SKM-1 (cell line): Measurements from ENCODE around the gene MAPK4.

Experiments used
- DNase-seq: peaks from one replicate; lab custom pipeline; 2025; ENCODE audit not compliant: unreplicated experiment; lab: John Stamatoyannopoulos, UW

Gene MAPK4

GRCh38 chr18:50717563-50717962 is 157.7 kb downstream of the MAPK4 start:
- no peak for DNase-seq

- DNase-seq: no peak
Observed at GRCh38 chr18:50719471-50720324, 159.8 kb downstream of the MAPK4 start.

GRCh38 chr18:50720325-50720674 is 160.4 kb downstream of the MAPK4 start:
- DNase-seq: no peak

GRCh38 chr18:50721006-50721405 is 161.1 kb downstream of the MAPK4 start:
- no peak for DNase-seq

DNA sequence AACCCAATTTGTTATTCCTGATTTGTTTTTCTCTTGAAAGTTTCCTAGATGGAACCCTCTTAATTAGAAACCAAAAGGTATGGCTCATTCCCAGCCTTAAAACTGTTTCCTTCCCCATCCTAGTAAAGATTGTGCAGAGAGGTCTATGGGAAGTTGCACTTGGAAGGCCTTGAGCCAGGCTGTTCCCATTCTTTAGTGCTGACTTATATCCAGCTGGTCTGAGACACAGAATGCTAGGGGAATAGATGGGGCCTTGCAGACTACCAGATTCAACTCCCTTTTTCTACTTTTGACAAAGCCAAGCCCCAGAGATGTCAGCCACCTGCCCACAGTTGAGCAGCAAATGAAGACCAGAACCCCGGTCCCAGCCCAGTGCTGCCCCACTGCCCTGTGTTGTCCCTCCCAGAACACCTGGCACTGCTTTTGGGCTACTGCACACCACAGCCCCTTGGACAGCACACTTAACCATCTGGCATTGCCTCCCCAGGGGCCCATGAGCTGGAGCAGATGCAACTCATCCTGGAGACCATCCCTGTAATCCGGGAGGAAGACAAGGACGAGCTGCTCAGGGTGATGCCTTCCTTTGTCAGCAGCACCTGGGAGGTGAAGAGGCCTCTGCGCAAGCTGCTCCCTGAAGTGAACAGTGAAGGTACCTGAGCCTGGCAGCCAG is 161.7 kb downstream of the MAPK4 start:
- no peak for DNase-seq

DNA sequence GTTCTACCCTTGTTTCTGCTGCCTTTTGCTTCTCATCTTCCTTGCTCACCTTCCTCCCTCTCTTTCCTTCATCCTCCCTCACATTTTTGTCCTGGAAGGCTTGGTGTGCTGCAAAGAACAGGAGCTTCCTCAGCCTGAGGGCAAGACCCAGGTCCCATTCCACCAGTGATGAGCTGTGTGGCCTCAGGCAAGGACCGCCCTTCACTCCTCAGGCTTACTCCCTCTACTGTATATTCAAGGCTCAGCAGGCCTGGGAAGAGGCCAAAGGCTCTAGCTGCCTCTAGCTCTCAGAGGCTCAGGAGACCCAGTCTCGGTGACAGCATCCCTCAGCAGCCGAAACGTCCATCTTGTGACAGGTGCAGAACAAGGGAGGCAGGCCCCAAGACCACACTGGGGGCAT is 162.4 kb downstream of the MAPK4 start:
- DNase-seq: no peak

- DNase-seq: no peak
Observed at GRCh38 chr18:50724751-50725151, 164.9 kb downstream of the MAPK4 start.

GRCh38 chr18:50726960-50727589 is 167.2 kb downstream of the MAPK4 start:
- no peak for DNase-seq

DNA sequence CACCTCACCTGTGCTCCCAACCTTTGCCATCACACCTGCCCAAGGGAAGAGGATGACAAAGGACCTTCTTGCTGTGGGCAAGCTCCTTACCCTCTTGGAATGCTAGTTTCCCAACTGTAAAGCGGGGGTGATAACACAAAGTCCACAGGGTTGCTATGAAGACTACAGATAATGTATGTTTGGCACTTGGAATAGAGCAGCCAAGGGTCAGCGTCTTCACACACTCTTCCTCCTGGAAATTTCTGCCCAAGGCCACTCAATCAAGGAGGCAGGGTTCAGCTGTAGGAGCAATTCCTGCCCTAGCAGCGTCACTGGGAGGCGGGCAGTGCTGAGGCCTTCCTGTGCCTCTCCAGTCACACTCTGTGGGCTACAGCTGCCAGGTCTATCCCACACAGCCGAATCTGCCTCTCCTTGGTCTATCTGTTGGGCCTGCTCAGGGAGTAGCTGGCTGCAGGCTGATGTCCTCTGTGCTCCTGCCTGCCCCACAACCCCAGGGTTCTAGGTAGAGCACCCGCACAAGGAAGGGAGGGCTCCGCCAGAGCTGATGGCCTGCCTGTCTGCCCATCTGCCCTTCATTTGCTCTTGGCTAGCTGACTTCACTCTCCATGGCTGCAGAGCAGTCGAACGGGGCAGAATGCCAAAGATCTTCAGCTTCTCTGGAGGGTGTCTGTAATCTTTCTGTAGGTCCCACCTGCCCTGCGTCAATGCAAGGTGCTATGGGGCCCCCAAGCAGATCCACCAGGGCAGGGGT is 168.0 kb downstream of the MAPK4 start:
- DNase-seq: no peak

DNA sequence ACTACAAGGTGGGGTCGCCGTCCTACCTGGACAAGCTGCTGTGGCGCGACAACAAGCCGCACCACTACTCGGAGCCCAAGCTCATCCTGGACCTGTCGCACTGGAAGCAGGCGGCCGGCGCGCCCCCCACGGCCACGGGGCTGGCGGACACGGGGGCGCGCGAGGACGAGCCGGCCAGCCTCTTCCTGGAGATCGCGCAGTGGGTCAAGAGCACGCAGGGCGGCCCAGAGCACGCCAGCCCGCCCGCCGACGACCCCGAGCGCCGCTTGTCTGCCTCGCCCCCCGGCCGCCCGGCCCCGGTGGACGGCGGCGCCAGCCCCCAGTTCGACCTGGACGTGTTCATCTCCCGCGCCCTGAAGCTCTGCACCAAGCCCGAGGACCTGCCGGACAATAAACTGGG is 169.5 kb downstream of the MAPK4 start:
- no peak for DNase-seq

- DNase-seq: no peak
Observed at GRCh38 chr18:50729986-50730385, 170.1 kb downstream of the MAPK4 start.

DNA sequence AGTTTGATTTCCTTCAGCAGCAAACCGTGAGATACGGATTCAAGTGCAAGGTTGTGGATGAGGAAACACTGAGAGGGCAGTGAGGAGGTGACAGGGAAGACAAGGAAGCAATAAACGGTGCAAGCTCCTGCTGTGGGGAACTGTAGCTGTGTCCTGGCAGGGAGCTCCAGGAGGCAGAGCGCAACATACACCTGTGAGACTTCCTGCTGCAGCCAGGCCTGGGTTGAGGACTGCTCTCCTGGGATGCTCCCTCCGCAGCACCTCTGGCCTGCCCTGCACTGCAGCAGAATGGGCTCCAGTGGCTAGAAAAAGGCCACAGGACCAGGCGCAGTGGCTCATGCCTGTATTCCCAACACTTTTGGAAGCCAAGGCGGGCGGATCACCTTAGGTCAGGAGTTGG is 174.5 kb downstream of the MAPK4 start:
- no peak for DNase-seq

DNA sequence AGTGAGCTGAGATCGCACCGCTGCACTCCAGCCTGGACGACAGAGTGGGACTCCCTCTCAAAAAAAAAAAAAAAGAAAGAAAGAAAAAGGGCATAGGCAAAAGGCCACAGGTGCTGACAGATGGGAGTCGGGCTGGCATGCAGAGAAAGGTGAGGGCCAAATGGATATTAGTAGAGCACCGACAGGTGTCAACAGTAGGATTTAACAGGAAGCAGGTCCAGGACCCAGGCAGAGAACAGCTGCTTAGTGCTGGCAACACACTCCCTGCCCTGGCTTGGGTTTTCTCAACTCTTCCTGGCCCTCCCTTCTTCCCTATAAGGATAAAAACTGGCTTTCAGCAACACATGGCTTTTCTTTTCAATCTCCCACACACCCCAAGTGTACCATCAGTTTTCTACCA is 175.0 kb downstream of the MAPK4 start:
- DNase-seq: no peak

DNA sequence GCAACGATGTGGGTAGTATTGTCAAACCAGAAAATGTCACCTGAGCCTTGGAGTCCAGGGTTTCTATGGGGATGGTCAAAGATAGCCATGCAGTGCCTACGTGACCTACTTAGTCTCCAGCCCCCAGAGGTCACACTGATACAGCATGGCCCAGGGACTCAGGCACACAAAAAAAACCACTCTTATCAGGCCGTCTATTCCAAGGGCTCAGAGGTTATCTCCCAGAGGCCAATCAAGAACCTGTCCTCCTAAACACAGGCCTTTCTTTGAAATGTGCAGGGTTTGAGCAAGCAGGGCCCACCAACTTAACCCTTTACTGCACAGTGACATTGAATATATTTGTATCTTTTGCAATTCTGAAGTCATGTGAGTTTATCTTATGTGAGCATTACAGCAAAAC is 177.2 kb downstream of the MAPK4 start:
- no peak for DNase-seq

DNA sequence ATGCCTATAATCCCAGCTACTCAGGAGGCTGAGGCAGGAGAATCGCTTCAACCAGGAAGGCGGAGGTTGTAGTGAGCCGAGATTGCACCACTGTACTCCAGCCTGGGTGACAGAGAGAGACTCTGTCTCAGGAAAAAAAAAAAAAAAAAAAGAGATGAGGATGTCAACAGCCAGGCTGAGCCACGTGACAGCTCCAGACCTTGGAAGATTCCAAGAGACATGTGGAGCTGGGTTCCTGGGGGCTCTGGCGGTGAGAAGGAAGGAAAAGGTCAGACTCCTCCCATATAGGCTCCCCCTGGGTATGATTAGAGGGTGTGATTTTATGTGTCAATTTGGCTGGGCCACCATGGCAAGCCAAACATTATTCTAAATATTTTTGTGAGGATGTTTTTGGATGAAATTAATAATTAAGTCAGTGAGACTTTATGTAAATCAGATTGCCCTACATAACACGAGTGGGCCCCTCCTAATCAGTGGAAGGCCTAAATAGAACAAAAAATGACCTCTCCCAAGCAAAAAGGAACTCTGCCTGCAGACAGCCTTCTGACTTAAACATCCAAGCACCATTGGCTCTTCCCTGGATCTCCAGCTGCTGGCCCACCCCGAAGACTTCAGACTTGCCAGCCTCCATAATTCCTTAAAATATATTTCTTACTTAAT is 178.3 kb downstream of the MAPK4 start:
- no peak for DNase-seq

DNA sequence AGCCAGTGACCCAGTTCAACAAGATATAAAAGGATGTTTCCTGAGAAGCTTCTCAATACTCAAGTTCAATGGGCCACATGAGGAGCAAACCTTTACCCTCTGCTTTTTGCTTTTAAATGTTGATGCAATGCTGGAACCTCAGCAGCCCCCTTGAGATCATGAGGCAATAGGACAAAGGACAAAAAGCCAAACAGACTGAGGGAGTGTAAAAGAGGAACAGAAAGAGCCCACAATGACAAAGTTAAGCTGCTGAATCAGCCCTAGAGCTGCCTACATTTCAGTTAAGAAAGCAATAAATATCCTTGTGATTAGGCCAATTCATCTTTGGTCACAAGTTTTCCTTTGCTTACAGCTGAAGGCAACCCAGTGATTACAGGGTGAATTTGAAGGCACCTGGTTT is 183.1 kb downstream of the MAPK4 start:
- no peak for DNase-seq

GRCh38 chr18:50744253-50744652 is 184.4 kb downstream of the MAPK4 start:
- no peak for DNase-seq

DNA sequence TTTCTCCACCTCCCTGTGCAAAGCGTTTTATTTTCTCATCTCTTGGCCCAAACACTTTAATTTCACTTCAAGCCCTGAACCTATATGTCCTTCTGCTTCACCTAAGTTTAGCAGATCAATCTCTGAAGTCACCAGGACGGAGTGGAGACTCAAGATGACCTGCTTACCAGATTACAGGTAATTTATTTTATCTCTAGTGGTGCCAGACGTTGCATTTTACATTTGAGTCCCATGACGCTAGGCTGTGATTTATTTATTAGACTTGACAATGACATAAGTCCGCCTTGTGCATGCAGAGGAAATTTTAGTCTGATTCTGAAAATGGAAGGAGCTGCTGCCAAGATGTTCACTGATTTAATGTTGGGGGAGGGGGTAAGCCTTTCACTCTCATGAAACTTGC is 186.1 kb downstream of the MAPK4 start:
- no peak for DNase-seq

DNA sequence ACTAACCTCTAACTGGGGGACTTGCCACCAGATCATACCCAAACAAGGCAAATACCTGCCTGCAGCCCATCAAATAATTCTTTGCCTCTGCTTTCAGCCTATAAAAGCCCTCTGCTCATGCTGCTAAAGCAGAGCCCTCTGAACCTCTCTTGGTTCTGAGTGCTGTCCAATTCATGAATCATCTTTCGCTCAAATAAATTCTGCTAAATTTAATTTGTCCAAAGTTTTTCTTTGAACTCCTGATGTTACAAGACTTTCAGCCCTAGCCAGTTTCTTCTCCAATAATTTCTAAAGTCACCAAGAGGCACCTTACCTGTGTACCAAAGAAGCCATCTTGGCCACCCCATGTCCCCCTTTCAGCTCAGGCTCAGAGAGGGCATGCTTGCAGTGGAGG is 188.0 kb downstream of the MAPK4 start:
- no peak for DNase-seq

- DNase-seq: no peak
Observed at GRCh38 chr18:50748243-50749229, 188.6 kb downstream of the MAPK4 start.
